NCI-H1092 (cell line): Measurements from ENCODE around the gene ATP1A2.

Experiments used
- DNase-seq: peaks from one replicate; lab custom pipeline; 2025; lab: John Stamatoyannopoulos, UW

Gene ATP1A2

DNA sequence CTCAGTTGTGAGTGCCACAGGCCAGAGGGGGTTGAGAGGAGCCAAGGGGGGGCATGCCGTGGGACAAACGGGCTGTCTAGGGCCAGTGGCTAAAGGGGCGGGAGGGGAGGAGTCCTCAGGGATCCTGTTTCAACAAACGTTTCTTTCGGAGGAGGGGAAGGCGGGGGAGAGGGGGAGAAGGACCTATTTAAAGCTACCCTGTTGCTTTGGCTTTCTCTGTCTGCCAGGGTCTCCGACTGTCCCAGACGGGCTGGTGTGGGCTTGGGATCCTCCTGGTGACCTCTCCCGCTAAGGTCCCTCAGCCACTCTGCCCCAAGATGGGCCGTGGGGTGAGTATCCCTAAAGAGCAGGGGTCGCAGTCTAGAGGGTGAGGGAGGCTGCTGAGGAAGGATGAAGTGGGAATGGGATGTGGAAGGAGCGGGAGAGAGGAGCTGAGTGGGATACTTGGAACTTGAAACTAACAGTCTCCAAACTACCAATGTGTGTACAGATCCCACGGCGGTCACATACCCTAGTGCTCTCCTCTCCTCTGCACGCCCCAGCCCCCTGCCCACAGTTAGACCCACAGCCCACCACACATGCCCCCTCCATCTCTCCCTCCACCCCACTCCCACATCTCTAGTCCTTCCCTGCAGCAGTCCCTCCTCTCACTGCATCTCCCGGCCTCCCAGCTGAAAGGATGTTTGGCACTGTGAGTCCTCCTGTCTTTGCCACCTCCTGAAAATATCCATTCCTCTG is at the start of gene ATP1A2:
Gene ATP1A2, plus strand, starts transcription at position 215 of the 738 bp plus-strand sequence. Its CDS starts 103 bp downstream, at position 318.
- no peak for DNase-seq

DNA sequence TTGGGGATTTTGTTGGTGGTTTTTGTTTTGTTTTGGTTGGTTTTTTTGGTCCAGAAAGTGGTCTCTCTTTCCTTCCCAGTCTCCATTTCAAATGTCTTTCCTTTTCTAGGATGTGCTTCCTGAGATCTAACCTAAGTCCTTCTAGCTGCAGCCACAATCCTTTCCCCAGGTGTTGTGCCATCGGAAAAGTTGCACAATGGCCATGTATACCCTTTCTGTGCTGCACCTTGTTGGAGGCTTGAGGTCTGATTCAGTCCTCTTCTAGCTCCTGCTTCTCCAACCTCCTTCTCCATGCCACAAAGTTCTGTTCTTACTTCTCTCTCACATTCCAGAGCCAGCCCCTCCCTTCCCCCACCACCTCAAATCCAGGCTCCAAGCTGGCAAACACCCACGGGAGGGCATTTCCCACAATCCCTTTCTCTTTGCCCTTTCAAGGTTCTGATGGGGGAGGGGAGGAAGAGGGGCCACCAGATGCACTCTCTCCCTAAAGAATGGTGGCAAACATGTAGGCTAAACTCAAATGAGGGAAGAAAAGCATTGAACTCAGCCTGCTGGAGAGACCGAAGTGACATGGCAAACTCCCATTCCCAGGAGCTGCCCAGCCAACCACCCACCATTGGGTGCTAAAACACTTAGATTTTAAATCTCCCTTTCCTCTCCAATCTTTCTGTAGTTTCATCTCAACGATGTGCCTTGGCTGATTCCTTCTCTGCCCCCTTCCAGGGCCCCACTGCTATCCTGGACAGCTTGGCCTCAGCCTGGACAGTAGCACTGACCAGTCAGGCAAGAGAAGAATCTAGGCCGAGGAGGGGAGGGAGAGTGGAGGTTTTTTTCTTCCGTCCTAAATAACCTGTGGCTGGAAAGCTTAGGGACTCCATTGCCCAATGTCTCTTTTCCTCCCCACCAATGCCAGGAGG is 48.5 kb upstream of the ATP1A2 start:
- no peak for DNase-seq

DNA sequence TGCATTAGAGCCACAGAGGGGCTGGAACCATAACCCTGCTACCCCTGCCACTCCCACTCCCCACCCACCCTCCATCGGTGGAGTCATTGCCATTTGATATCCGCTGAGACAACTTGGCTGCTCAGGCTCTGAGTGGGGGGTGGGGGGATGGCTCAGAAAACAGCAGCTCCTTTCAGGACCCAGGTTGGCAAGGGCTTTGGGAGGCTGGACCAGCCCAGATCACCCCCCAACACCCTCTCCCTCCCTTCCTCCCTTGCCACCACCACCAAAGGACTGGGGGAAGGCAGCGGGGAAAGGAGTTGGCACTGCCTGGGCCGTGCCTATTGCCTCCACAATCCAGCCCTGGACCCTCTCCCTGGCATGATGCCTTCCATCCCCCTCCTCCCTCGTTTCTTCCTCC is 47.3 kb upstream of the ATP1A2 start:
- DNase-seq, result no peak

DNA sequence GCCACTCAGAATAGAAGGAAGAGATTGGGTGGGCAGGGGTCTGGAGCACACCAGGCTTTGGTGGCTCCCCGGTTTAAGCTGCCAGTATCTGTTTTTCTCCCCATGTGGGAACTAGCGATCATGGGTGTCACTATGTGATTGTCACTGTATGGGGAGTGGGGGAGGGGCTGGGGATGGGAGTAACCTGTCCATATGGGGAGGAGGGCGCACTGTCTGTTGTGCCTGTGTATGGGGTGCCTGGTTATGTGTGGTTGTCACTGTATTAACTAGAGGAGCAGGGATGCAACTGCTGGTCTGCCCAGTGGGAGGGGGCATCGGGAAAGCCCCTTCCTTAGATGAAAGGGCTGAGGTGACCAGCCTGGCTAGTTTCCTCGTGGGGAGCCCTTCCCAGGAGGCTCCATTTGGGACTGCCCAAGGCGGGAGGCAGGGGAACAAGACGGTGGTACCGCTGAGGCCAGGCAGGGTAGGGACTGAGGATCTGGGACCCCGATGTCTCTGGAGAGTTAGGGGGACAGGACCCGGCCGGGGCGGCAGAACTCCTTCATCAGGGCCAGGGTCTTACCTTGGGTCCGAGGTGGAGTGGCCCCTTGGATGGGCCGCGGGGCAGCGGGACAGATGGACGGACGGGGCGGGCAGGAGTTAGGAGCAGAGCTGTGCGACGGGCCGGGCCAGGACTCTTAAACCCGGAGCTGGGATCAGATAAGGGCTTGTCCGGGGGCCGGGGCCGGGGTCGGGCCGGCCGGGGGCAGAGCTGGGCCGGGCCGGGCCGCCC is 45.9 kb upstream of the ATP1A2 start, which contains the start of gene KCNJ10:
Gene KCNJ10, minus strand, starts transcription at position 701 of the 772 bp plus-strand sequence. CDS start 27,628 bp downstream, outside the sequence.
- DNase-seq, result no peak

DNA sequence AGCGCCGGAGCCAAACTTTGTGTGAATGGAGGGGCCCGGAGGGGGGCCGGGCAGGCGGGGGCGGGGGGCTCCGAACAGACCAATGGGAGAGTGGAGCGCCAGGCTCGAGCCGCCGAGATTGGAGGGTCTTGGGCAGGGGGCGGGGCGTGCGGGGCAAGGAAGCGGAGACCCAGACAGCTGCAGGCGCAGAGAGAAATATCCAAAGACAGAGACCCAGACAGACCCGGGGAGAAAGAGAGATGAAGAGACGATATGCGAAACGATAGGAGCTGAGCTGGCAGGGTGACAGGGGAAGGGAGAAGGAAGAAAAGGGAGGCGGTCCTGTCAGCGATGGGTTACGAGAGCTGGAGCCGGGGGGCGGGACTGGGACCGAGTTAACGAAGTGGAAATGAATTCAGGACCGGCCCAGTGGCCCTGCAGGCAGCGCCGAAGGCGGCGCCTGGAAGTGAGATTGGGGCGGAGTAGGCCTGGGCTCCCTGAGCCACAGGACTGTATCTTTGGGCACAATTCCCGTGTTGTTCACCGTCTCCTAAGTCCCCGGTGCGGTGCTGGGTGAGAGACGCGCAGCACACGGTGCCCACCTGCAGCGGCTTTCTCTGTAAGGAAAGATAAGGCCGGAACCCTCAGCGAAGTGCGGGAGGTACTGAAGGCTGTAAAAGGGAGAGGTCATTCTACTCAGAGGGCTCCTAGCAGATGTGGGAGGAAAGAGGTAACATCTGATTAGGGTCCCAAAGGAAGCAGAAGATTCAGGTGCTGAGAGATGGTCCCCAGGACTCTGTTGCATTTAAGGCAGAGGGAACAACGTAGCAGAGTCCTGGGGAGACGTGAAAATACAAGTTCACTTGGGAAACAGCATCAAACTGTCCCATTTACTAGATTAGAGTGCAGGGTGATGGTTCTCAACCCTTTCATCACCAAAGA is 45.1 kb upstream of the ATP1A2 start:
- DNase-seq, result no peak

DNA sequence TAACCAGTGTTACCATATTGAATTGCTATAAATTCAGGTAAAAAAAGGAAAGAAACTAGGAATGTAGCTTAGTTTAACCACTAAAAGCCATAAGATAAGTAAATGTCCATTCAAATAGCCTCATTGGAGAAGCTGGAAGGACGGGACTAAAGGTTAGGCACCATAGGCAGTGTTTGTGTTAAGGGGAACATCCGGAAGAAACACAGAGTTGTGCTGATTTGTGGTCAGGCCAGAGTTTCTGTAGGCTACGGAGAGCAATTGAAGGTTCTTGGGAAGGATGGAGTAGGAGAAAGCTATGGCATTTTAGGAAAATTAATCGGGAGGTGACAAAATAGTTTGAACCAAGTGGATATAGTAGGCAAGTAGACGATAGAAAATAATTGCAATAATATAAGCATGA is 44.3 kb upstream of the ATP1A2 start:
- DNase-seq, result no peak

DNA sequence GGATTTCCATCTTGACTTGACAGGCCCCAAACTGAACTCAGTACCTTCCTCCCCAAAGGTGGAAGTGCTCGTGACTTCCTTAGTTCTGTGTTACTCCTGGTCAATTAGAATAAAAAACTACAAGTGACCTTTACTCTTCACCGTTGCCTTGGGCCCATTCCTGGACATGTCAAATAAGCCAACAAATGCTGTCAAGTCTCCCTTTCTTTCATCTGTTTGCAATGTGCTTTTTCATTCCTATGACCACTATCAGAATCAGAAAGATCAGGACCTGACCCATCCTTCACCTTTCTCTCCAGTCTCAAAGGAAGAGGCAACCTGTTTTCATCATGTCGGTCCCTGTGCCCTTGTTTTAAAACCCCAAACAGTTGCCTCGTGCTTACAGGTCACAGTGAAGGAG is 40.7 kb upstream of the ATP1A2 start:
- DNase-seq, result no peak

DNA sequence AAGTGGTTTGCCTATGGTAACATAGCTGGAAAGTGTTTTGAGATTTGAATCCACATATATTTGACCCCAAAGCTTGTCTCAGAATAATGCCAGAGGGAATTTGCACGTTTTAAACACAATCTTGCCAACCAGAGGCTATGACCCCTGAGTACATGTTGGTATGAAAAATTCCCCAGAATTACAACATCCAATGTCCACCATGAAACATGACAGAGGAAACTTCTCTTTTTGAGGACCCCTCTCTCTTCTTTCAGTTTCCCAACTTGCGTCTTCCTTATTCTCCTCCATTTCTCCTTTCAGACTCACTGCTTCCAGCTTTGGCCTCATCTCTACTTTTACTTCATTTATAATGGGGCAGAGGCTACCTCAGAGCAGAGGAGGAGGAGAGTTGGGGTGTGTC is 39.7 kb upstream of the ATP1A2 start:
- DNase-seq, result no peak

DNA sequence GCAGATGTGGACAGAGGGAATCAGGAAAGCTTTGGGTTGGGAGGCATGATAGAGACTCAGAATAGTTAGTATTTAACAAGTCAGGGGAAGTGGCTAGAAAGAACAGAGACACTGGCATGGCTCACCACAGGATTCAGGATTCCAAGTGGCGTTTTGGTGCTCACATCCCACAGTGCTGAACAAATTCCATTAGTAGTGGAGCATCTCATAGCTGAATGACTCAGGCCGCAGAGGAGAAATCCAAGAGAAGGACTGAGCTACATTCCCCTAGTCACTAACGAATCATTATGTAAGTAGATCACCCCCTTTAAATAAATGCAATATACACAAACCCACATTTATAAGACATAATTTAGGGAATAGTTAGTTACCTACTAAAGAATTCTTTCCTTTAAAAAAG is 39.3 kb upstream of the ATP1A2 start:
- no peak for DNase-seq

DNA sequence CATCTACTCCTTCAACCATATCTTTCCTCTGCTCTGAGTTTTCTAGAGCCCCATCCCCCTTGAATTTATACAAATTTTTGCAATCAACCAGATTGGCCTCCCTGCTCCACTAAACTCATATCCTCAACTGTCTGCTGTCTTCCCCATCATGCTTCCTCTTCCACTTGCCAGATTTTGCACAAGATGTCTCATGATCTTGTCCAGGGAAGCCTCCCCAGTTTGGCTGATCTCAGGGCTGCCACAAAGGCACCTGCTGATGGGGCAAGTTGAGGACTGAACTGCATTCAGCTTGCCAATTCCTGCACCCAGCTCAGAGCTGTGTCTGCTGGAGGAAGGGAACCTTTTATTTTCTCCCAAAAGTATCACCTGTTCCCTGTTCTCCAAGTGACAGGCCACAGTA is 38.1 kb upstream of the ATP1A2 start:
- DNase-seq, result no peak

DNA sequence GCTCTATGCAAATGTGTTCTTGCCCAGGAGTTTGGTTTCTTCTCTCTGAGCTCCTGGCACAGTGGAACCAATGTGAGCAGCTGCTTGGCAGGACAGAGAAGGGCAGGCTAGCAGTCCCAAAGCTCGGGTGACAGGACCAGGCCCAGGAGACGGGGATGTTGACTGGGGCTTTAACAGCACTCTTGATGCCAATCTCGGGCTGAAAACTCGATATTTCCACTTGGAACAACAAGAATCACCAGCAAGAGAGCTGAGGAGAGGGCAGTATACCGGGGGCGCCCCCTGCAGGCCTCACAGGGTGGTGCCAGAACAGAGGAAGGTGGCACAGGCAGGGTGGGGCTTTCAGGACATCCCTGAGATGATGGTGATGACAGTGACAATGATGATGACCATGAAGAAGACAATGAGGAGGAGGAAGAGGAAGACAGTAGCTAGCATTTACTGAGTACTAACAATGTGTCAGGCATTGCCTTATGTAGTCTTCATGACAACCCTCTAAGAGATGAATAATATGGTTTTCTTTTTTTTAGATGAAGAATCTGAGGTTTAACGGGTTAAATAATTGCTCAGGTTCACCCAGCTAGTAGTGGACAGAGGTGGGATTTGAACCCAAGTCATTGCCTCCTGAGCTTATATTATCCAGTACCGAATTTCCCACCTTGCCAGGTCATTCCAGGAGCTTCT is 36.9 kb upstream of the ATP1A2 start:
- no peak for DNase-seq

DNA sequence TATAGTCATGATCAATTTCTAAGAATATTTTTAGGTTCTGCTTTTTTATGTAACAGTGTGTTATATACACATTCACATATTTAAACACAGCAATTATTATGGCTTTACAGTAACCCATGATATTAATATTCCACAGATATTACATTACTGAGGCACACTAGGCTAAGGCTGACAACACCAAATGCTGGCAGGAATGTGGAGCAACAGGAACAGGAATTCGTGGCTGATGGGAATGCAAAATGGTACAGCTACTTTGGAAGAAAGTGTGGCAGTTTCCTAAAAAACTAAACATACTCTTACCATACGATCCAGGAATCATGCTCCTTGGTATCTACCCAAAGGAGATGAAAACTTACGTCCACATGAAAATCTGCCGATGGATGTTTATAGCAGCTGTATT is 36.1 kb upstream of the ATP1A2 start:
- DNase-seq, result no peak

DNA sequence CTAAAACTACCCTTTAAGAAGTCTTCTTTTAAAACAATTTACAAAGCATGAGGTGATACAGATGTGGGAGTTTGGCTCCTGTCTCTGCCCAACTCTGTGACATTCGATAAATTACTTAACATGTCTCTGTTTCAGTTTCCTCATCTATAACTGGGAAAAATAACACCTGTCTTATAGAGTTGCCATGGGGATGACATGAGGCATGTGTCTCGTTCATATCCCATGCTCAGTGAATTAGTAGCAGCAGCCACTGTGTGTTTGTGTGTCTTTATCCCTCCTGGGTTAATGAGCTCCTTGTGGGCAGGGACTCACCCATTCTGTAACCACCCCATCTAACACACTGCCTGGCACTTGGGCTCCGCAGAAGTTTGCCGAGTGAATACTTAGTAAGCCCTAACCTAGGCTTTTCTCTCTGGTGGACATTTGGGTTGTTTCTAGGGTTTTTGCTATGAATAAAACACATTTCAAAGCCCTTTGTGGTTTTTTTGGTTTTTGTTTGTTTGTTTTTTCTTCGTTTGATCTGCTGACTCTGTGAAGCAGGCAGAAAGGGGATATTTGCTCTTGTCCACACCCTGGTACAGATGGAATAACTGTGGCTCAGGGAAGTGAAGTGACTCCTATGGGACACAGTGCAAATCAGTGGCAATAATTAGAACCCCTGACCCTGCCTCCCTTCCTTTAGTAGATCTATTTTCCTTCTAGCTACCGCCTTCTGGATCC is 35.0 kb upstream of the ATP1A2 start:
- DNase-seq, result no peak

DNA sequence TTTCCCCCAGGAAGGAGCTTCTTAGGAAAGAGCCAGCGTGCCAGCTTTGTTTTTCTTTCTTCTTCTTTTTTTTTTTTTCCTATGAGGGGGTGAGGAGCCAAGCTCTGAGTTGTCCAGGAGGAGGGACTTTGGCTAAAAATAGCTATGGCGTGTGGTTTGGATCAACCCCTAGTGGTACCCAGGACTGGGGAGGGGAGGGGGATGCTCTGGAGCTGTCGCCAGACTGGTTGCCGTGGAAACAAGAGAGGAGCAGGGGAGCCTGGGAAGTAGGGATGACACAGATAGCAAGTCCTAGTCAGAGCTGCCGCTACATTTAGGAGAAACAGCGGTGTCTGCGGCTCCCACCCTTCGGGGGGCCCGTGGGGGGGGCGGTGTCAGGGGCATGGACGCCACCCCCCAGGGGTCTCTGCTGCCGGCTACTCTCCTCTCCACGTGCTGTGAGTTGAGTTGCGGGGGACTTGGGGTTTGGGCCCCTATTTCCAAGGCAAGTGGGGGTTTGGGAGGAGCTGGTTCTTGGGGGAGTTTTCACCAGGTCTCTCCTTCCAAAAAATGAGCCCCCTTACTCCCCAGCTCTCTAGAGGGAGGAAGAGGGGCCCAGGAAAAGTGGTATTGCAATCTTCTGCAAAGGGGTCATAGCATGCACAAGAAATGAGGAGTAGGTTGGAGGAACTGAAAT is 34.2 kb upstream of the ATP1A2 start, which contains the start of gene KCNJ9:
Gene KCNJ9, plus strand, starts transcription at position 278 of the 676 bp plus-strand sequence. CDS start 2,493 bp downstream, outside the sequence.
- no peak for DNase-seq

DNA sequence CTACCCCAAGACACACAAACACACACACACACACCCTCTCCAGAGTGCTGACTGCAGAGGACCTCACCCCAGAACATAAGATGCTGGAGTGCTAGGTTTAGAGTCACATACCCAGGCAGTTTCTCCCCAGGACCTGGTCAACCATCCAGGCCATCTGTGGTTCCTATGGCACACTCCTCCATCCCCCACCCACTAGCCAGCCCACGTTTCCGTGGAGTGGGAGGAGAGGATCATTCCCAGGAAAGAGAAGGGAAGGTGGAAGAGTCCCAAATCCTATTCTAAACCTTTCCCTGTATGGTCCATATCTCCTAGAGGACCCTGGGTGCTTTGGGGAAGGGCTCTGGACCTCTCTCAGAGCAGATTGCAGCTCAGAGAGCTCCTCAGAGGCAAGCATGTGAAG is 33.1 kb upstream of the ATP1A2 start:
- DNase-seq, result no peak

DNA sequence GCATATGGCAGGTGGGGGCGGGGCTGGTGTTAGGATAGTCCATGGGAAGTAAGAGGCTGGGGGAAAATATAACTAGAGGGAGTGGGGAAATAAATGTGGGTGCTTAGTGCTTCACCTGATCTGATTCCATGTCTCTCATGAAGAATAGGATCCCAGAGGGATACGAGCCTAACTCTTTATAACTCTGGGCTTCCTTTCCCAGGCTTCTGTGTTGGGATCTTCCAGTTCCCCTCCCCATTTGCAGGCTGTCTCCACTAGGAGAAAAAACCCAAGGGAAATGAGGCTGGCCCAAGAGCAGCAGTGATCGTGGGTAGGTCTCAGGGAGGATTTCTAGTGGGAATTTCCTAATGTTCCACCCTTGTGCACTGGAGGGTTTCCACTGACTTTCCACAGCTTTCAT is 32.6 kb upstream of the ATP1A2 start:
- no peak for DNase-seq

DNA sequence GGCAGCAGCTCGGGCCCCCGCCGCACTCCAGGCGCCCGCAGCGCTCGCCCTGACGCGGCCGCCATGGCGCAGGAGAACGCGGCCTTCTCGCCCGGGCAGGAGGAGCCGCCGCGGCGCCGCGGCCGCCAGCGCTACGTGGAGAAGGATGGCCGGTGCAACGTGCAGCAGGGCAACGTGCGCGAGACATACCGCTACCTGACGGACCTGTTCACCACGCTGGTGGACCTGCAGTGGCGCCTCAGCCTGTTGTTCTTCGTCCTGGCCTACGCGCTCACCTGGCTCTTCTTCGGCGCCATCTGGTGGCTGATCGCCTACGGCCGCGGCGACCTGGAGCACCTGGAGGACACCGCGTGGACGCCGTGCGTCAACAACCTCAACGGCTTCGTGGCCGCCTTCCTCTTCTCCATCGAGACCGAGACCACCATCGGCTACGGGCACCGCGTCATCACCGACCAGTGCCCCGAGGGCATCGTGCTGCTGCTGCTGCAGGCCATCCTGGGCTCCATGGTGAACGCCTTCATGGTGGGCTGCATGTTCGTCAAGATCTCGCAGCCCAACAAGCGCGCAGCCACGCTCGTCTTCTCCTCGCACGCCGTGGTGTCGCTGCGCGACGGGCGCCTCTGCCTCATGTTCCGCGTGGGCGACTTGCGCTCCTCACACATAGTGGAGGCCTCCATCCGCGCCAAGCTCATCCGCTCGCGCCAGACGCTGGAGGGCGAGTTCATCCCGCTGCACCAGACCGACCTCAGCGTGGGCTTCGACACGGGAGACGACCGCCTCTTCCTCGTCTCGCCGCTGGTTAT is 31.4 kb upstream of the ATP1A2 start:
- peak; percentile 60 for DNase-seq

DNA sequence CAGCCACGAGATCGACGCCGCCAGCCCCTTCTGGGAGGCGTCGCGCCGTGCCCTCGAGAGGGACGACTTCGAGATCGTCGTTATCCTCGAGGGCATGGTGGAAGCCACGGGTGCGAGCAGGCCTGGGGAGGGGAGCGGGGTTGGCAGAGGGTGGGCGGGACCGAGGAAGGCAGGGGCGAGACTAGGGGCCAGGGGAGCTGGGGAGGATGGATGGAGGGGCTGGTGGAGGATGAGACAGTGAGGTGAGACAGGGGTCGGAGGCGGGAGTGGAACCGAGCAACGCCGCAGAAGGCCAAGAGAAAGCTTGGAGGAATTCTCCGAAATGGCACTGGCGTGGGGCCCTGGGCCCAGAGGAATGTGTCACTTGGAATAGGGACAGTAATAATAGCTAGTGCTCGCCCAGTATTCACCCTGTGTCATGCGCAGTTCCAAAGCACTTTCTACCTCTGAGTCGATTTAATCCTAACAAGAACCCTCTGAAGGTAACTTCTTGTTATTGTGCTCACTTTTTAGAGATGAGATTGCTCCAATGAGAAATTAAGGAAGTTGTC is 30.7 kb upstream of the ATP1A2 start:
- no peak for DNase-seq
